GM18519 (cell line): Measurements from ENCODE around the gene TMOD3.
"Not testable (repeated sequence)": the region's sequence is repeated elsewhere in the genome, so short reads cannot be mapped to it uniquely, and the experiment has no call there.

Experiments
- ATAC-seq: cut with Tn5 transposase; IDR thresholded peaks from one replicate; pipeline ENCODE4 v1.9.1; 2021; ENCODE audit warnings: mild to moderate bottlenecking, moderate library complexity; ENCODE audit not compliant: unreplicated experiment, low FRiP score

The TMOD3 gene

GRCh38 chr15:51861557-51862359 is 32.3 kb downstream of the TMOD3 start:
- no peak for ATAC-seq

DNA sequence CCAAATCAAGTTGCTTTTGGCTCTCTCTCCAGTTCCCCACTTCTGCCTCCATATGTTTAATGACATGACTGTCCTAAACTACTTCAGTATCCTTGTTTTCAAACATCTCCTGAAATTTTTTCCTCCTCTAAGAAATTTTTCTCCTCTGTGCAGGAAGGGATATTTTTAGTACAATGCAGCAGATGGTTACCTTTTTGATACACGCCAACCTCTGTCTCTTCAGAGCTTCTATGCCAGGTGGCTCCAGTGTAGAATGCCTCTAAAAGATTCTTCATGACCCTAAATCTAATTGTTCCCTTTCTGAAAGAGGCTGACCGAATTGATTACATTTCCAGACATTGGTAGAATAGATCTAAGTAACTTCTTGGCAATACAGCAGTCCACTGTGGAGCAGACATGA is 33.7 kb downstream of the TMOD3 start:
- no peak for ATAC-seq

DNA sequence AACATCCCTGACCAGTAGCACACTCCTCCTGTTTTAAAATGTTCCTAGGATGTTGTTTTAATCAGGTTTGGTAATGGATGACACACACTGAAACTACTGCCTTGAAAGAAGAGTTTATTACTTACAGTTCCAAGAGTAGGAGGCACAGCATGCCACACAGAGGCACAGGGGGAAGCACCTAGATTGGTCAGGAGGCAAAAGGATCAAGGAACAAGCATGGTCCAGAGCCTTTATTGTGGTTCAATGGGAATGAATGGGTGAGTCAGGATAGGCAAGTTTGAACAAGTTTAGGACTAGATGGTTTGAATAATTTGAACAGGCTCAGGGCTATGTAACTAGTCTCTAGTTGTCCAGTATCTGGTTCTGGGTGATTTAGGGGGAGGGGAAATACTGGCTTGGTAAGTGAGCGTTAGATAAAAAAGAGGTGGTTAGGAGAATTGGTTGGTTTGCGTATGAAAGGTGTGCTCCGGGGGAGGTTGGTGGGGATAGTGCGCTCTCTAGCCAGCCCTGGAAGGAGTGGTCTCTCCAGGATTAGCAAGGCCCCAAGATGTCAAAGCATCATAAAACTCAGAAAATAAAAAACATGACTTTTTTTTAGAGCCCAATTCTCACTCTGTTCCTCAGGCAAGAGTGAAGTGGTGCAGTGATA is 35.1 kb downstream of the TMOD3 start:
- ATAC-seq, result no peak

- ATAC-seq, result no peak
Measured at GRCh38 chr15:51865317-51865716, 35.9 kb downstream of the TMOD3 start.

GRCh38 chr15:51866161-51866560 is 36.7 kb downstream of the TMOD3 start:
- ATAC-seq, result no peak

- no peak for ATAC-seq
Measured at GRCh38 chr15:51866751-51867150, 37.3 kb downstream of the TMOD3 start.

DNA sequence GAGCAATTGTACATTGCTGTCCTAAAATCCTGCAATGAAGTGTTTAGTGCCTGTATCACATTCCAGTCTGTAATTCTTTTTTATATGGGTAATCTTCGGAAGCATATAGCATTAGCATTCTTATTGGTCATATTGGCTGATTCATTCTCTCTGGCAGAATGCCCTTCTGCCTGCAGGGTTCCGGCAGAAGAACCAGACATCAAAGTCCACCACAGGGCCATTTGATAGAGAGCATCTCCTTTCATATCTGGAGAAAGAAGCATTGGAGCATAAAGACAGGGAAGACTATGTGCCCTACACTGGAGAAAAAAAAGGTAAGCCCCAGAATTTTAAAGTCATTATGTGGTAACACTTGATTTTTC is 39.6 kb downstream of the TMOD3 start:
- ATAC-seq, result no peak

DNA sequence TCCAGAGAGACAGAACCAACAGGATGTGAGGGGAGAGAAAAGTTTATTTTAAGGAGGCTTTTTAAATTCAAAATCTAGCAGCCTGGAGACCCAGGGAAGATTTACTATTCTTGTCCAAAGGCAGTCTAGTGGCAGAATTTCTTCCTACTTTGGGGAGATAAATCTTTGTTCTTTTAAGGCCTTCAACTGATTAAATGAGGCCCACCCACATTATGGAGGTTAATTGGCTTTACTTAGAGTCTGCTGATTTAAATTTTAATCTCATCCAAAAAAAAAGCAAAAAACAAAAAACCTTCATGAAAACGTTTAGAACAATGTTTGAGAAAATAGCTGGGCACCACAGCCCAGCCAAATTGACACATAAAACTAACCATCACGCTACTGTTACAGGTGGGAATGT is 41.3 kb downstream of the TMOD3 start:
- no peak for ATAC-seq

DNA sequence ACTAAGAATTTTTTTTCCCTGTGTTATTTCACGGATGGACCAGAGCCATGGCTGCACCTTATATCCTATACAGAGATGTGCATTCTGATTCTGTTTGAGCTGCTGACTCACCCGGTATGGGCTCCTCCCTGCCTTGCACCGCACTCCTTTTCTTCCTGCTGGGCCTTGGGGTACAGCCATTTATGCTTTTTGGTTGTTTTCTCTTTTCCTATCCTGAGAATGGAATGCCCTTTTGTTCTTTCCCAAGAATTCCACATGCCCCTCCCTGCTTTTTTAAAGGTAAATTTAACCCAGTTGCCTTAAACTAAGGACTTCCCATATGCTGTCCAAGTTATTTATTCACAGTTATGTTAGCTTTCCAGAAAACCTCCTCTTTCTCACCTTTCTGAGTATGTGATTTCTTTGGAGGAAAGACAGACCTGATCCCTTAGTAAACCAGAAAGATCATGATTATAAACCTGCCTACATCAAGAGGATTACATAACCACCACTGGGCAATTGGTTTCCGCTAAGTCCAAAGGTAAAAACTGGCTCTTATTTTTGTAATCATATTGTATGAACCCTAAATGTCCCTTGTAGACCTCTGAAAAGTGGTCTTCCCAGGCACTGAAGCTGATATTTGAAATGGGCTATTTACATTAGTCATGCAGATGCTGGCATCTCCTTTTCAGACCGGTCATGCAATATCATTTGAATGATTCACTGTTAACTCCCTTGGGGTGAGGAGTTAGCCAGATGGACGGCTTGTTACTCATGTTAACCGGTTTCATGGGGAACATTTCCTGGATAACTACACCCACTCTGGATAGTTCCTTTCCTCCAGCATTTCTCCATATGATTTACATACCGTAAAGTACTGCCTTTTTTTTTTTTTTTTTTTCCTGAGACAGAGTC is 45.5 kb downstream of the TMOD3 start:
- ATAC-seq, result no peak

DNA sequence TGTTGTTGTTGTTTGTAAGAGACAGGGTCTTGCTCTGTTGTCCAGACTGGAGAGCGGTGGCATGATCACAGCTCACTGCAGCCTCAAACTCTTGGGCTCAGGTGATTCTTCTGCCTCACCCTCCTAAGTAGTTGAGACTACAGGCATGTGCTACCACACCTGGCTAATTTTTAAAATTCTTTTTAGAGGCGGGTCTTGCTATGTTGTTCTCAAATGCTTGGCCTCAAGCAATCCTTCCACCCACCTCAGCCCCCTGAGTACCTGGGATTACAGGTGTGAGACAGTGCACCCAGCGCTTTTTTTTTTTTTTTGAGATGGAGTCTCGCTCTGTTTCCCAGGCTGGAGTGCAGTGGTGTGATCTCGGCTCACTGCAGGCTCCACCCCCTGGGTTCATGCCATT is 46.7 kb downstream of the TMOD3 start:
- ATAC-seq, result no peak

DNA sequence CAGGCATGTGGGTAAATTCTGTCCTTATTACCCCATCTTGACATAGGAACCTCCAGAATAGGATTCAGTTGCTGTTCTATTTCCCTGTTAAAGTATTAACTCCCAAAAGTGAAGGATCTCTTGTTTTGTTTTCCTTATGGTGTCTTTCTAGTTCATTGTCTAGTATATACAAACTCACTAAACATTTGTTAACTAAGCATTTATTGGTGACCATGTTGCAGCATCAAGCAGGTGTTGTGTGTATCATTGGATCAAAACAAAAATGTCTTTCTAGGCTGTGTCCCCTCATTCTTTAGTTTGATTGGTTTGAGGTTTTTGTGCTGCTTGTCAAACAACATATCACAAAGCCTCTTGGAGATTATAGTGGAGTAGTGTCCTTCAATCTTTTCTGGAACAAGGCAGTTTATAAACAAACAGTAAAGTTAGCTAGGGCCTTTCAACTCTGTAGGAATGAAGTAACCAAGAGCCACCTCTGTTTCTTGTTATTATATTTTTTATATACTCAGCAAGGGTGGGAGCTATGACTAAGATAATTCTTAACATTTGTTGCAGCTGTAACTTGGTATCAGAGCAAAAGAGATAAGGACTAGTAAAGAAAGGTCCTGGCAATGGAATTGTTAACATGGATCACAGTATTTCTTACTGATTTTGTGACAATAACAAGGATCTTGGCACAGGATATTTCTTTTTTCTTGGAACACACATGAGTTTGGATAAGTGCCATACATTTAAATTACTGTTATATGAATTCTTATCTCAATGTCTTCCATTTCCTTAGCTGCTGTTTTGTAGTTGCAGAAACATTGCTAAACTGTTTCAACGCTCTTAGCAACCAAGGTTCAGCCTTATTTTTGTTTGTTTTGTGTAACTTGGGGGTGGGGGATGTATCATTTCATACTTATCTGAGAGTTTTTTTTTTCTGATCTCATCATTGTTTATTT is 49.3 kb downstream of the TMOD3 start:
- no peak for ATAC-seq

GRCh38 chr15:51879555-51879954 is 50.1 kb downstream of the TMOD3 start:
- ATAC-seq, result no peak

GRCh38 chr15:51883271-51883837 is 53.9 kb downstream of the TMOD3 start:
- ATAC-seq, result no peak

DNA sequence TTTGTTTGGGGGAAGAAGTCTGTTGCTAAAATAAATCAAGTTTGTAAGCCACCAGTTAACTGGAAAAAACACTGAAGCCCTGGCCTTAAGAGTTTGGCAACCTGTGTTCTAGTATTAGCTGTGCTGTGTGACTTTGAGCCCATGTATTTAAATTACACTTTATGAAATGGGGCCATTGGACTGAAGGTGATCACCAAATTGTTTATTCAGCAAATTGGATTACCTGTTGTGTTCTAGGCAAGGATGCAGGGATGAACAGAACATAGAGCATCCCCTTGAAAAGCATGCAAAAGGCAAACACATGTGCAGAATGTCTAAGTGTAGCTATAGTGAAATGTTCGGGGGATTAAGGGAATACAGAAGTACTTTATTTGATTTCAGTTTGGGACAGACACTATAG is 54.6 kb downstream of the TMOD3 start:
- no peak for ATAC-seq

- ATAC-seq, result no peak
Measured at GRCh38 chr15:51884517-51885236, 55.2 kb downstream of the TMOD3 start.

GRCh38 chr15:51885758-51886157 is 56.3 kb downstream of the TMOD3 start:
- ATAC-seq, result not testable (repeated sequence)

DNA sequence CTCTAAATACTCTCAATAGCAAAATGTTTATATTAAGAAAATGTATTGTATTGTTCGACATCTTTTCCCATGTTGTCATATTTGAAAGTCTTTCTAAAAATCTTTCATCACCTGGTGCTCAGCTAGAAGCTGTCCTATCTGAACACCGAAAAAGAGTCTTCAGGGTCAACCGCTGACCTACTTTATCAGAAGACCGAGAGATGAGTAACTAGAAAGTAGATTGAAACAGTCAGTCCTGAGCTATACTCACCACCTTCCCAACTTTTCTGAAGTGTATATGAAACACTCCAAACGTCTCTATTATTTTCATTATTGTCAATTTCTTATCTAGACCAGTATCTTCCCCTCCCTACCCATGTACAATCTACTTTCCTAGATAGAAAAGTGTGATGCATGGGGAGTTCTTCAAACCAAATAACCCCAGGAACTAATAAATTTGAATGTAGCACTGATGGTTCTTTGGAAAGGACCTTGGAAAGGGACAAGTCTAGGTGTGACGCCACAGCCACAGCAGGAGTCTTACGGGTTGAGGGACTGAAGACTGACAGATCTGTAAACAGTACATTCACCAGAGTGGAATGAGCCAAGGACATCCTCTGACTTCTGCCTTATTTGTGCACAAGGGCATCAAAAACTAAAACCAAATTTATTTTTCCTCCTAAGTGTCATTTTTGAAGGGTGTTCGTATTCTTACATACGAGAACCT is 58.6 kb downstream of the TMOD3 start:
- no peak for ATAC-seq

DNA sequence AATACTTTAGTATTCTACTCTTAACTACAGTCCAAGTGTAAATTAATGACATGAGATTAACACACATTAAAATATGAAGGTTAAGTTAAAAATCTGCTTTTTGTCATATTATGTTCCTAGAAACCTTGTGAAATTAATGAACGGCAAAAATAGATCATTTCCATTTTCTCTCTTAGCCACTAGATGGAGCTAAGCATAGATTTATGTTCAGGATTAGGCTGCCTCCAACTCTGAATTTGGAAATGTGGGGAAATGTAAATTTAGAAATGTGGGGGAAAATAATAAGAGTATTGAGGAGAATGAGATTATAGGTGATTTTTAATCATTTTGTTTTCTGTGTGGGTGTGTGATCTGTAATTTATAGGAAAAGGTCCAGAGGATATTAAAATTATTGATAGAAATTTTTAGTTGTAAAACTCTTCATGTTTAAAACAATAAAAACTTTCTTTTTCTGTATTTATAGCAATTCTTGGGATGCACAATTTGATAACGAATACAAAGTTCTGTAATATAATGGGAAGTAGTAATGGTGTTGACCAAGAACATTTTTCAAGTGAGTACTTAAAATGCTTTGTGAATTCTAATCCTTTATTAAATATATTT is 59.2 kb downstream of the TMOD3 start:
- ATAC-seq, result no peak
